ENCODE results near the gene TPSG1.
"Not testable (repeated sequence)": the region's sequence is repeated elsewhere in the genome, so short reads cannot be mapped to it uniquely, and the experiment has no call there.

The TPSG1 gene

GRCh38 chr16:1230084-1230470 lies 5.0 kb upstream of the TPSG1 start, which contains the start of gene TPSB2:
TPSB2 (minus strand) TSS chr16:1230184; CDS start chr16:1229951, 233 bp downstream.
- not testable (repeated sequence) for DNase-seq

GRCh38 chr16:1229476-1229875 lies 4.4 kb upstream of the TPSG1 start:
- DNase-seq, result not testable (repeated sequence)

- not testable (repeated sequence) for DNase-seq
These were observed 3.2 kb upstream of the TPSG1 start for GRCh38 chr16:1228227-1228626.

GRCh38 chr16:1226692-1227091 lies 1.6 kb upstream of the TPSG1 start:
- not testable (repeated sequence) for DNase-seq

- DNase-seq, result not testable (repeated sequence)
These were observed 752 bp upstream of the TPSG1 start for GRCh38 chr16:1225728-1226311.

GRCh38 chr16:1224558-1224957 lies 510 bp downstream of the TPSG1 start:
- no peak for DNase-seq

- no peak for DNase-seq
These were observed 1.5 kb downstream of the TPSG1 start for GRCh38 chr16:1223355-1224214.

GRCh38 chr16:1222553-1223354 lies 2.3 kb downstream of the TPSG1 start:
- DNase-seq, result no peak

GRCh38 chr16:1221628-1222552 lies 3.2 kb downstream of the TPSG1 start:
- no peak for DNase-seq

- DNase-seq, result no peak
These were observed 4.0 kb downstream of the TPSG1 start for GRCh38 chr16:1220841-1221627.

- DNase-seq, result no peak
These were observed 4.9 kb downstream of the TPSG1 start for GRCh38 chr16:1220098-1220728.

GRCh38 chr16:1218930-1219611 lies 6.0 kb downstream of the TPSG1 start:
- DNase-seq, result no peak

- no peak for DNase-seq
These were observed 6.8 kb downstream of the TPSG1 start for GRCh38 chr16:1218061-1218929.

- DNase-seq, result no peak
These were observed 7.5 kb downstream of the TPSG1 start for GRCh38 chr16:1217526-1217925.

GRCh38 chr16:1216681-1217400 lies 8.2 kb downstream of the TPSG1 start:
- no peak for DNase-seq

- no peak for DNase-seq
These were observed 8.8 kb downstream of the TPSG1 start for GRCh38 chr16:1216296-1216619.

- DNase-seq, result no peak
These were observed 9.3 kb downstream of the TPSG1 start for GRCh38 chr16:1215574-1216295.

- DNase-seq, result no peak
These were observed 10.3 kb downstream of the TPSG1 start for GRCh38 chr16:1214719-1215118.
